K562 (cell line): Measurements from ENCODE around the gene EML6. TPM values are rescaled to one million over a fixed set of nuclear protein-coding genes. Genes with fewer than 3 reads are reported as not detected.

Source experiments
- ARID1B ChIP-seq: fragments of 450-650 bp; IDR thresholded peaks from 2 replicates; pipeline ENCODE4 v1.6.1; 2016; ENCODE audit warnings: antibody characterized with exemption, mild to moderate bottlenecking, inconsistent platforms
- FOXM1 ChIP-seq, 2 experiments: fragments of 450-650 bp in 1 of 2; sonication (generic) in 1 of 2; formaldehyde crosslinking in 1 of 2; IDR thresholded peaks; 2 replicates each; pipeline versions ENCODE4 v1.6.1 to v1.9.0; 2017 to 2022; ENCODE audit warnings: low read depth in 2 of 2, mild to moderate bottlenecking in 2 of 2, missing genetic modification reagents in 1 of 2, moderate library complexity in 1 of 2
- PCBP1 ChIP-seq: fragments of 200-400 bp; formaldehyde crosslinking; IDR thresholded peaks from 2 replicates; pipeline ENCODE4 v1.6.1; 2018; ENCODE audit warnings: mild to moderate bottlenecking, low read depth, low read length; ENCODE audit not compliant: poor library complexity, severe bottlenecking
- polyA plus RNA-seq, 8 experiments: library from polyadenylated mRNA; depleted of rRNA in 4 of 8; stranded (reverse) in 5 of 8; unstranded in 3 of 8; fragments of >200 nt; fragmentation: Nextera tagmentation in 2 of 8; fragmentation: Illumina TruSeq in 1 of 8; extraction: Ambion mirVana in 2 of 8; extraction: Trizol in 1 of 8; gene quantifications; 2 replicates each; pipeline versions ENCODE4 v1.2.1 to v1.2.3, GENCODE V29; 2011 to 2014; ENCODE audit warnings: inconsistent platforms in 1 of 8, missing spikeins in 1 of 8
- total RNA-seq, 7 experiments: library from RNA; depleted of rRNA in 6 of 7; stranded (reverse); fragments of >200 nt in 6 of 7; fragmentation: Illumina TruSeq in 2 of 7; extraction: Trizol in 2 of 7; gene quantifications; 2 replicates each; pipeline versions ENCODE4 v1.2.1 to v1.2.3, GENCODE V29; 2011 to 2021; ENCODE audit warnings: low replicate concordance in 1 of 7
- TF ChIP-seq, protein P1 (sequence below): fragments of 450-650 bp; IDR thresholded peaks from 2 replicates; pipeline ENCODE4 v1.6.1; 2016; ENCODE audit warnings: low read depth
- TF ChIP-seq, protein P2 (sequence below): fragments of 250-450 bp; sonication (Bioruptor Pico); IDR thresholded peaks from 2 replicates; pipeline ENCODE4 v1.9.0; 2021; ENCODE audit warnings: mild to moderate bottlenecking, inconsistent platforms

EML6 gene
- total and polyA plus RNA-seq, 9 of the 15 experiments (the other 6 are each of a cell fraction or from before 2014, with no cell fraction given): 0.07 to 0.56 (median 0.25) TPM

GRCh38 chr2:54967269-54967668 lies 243.8 kb downstream of the EML6 start (continued):
- TF ChIP-seq, protein P1, sequence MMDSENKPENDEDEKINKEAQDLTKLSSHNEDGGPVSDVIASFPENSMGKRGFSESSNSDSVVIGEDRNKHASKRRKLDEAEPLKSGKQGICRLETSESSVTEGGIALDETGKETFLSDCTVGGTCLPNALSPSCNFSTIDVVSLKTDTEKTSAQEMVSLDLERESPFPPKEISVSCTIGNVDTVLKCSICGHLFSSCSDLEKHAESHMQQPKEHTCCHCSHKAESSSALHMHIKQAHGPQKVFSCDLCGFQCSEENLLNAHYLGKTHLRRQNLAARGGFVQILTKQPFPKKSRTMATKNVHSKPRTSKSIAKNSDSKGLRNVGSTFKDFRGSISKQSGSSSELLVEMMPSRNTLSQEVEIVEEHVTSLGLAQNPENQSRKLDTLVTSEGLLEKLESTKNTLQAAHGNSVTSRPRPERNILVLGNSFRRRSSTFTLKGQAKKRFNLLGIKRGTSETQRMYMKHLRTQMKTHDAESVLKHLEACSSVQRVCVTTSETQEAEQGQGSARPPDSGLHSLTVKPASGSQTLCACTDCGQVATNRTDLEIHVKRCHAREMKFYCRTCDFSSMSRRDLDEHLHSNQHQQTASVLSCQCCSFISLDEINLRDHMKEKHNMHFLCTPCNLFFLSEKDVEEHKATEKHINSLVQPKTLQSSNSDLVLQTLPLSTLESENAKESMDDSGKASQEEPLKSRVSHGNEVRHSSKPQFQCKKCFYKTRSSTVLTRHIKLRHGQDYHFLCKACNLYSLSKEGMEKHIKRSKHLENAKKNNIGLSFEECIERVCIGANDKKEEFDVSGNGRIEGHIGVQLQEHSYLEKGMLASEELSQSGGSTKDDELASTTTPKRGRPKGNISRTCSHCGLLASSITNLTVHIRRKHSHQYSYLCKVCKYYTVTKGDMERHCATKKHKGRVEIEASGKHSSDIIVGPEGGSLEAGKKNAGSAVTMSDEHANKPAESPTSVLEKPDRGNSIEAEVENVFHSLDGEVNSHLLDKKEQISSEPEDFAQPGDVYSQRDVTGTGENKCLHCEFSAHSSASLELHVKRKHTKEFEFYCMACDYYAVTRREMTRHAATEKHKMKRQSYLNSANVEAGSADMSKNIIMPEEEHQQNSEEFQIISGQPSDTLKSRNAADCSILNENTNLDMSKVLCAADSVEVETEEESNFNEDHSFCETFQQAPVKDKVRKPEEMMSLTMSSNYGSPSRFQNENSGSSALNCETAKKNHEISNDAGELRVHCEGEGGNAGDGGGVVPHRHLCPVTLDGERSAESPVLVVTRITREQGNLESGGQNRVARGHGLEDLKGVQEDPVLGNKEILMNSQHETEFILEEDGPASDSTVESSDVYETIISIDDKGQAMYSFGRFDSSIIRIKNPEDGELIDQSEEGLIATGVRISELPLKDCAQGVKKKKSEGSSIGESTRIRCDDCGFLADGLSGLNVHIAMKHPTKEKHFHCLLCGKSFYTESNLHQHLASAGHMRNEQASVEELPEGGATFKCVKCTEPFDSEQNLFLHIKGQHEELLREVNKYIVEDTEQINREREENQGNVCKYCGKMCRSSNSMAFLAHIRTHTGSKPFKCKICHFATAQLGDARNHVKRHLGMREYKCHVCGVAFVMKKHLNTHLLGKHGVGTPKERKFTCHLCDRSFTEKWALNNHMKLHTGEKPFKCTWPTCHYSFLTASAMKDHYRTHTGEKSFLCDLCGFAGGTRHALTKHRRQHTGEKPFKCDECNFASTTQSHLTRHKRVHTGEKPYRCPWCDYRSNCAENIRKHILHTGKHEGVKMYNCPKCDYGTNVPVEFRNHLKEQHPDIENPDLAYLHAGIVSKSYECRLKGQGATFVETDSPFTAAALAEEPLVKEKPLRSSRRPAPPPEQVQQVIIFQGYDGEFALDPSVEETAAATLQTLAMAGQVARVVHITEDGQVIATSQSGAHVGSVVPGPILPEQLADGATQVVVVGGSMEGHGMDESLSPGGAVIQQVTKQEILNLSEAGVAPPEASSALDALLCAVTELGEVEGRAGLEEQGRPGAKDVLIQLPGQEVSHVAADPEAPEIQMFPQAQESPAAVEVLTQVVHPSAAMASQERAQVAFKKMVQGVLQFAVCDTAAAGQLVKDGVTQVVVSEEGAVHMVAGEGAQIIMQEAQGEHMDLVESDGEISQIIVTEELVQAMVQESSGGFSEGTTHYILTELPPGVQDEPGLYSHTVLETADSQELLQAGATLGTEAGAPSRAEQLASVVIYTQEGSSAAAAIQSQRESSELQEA: no peak
- no peak for TF ChIP-seq FOXM1 (IDR thresholded peaks at IDR 0.05; ENCODE audit: low read depth)
- TF ChIP-seq FOXM1 (CRISPR knock-in tag; IDR thresholded peaks at IDR 0.05; ENCODE audit: low read depth): no peak
- TF ChIP-seq PCBP1: no peak
- TF ChIP-seq, protein P2, sequence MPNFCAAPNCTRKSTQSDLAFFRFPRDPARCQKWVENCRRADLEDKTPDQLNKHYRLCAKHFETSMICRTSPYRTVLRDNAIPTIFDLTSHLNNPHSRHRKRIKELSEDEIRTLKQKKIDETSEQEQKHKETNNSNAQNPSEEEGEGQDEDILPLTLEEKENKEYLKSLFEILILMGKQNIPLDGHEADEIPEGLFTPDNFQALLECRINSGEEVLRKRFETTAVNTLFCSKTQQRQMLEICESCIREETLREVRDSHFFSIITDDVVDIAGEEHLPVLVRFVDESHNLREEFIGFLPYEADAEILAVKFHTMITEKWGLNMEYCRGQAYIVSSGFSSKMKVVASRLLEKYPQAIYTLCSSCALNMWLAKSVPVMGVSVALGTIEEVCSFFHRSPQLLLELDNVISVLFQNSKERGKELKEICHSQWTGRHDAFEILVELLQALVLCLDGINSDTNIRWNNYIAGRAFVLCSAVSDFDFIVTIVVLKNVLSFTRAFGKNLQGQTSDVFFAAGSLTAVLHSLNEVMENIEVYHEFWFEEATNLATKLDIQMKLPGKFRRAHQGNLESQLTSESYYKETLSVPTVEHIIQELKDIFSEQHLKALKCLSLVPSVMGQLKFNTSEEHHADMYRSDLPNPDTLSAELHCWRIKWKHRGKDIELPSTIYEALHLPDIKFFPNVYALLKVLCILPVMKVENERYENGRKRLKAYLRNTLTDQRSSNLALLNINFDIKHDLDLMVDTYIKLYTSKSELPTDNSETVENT (CRISPR knock-in tag): no peak
- no peak for TF ChIP-seq ARID1B
